Activated T-helper 1 cell treated with Interleukin-2 at 50 U/mL for 16 hours (primary cell): ENCODE results near the gene TRIM29.
"Not testable (repeated sequence)": the region's sequence is repeated elsewhere in the genome, so short reads cannot be mapped to it uniquely, and the experiment has no call there.

Experiments
- DNase-seq: peaks from one replicate; pipeline ENCODE4 v3.0.0-alpha.2; 2020; ENCODE audit warnings: low read depth

TRIM29 gene, protein sequence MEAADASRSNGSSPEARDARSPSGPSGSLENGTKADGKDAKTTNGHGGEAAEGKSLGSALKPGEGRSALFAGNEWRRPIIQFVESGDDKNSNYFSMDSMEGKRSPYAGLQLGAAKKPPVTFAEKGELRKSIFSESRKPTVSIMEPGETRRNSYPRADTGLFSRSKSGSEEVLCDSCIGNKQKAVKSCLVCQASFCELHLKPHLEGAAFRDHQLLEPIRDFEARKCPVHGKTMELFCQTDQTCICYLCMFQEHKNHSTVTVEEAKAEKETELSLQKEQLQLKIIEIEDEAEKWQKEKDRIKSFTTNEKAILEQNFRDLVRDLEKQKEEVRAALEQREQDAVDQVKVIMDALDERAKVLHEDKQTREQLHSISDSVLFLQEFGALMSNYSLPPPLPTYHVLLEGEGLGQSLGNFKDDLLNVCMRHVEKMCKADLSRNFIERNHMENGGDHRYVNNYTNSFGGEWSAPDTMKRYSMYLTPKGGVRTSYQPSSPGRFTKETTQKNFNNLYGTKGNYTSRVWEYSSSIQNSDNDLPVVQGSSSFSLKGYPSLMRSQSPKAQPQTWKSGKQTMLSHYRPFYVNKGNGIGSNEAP

GRCh38 chr11:120137611-120138521, at the start of gene TRIM29:
TSS of gene TRIM29 (minus strand) at chr11:120138113. CDS start at chr11:120138031, 82 bp downstream.
- DNase-seq: no peak

- no peak for DNase-seq
These were observed 49.1 kb upstream of the TRIM29 start for GRCh38 chr11:120186774-120187591.

- DNase-seq: no peak
These were observed 48.5 kb upstream of the TRIM29 start for GRCh38 chr11:120186456-120186773.

DNA sequence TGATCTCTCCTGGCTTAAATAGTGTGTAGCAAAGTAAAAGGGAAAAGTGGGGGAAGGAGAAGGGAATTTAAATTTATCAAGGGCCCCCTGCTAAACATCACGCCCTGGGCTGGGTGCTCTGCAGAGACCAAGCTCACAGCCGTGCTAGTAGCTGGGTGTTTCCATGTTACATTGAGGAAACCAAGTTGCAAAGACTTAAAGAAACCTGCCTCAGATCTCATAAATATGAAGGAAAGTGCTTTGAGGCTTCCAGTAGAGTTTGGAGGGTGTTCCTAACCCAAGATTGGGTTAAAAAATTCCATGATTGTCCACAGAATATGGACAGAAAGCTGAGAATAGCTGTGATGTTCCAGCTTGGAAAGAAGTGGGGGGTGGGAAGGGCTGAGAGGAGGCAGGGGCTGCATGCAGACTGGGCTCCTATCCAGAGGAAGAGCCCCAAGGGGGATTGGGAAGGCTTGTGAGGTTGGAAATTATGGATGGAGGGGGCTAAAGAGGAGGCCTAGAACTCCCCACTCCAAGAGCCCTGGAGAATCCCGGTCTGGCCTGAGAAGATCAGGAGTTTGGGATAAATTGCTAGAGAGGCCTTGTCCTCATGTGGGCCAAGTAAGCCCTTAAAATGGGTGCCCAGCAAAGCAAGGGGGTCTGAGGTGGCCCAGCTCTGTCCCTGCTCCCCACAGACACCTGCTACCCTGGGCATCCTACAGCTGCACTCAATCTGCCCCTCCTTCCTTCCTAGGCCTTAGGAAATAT, 48.0 kb upstream of the TRIM29 start:
- DNase-seq: no peak

DNA sequence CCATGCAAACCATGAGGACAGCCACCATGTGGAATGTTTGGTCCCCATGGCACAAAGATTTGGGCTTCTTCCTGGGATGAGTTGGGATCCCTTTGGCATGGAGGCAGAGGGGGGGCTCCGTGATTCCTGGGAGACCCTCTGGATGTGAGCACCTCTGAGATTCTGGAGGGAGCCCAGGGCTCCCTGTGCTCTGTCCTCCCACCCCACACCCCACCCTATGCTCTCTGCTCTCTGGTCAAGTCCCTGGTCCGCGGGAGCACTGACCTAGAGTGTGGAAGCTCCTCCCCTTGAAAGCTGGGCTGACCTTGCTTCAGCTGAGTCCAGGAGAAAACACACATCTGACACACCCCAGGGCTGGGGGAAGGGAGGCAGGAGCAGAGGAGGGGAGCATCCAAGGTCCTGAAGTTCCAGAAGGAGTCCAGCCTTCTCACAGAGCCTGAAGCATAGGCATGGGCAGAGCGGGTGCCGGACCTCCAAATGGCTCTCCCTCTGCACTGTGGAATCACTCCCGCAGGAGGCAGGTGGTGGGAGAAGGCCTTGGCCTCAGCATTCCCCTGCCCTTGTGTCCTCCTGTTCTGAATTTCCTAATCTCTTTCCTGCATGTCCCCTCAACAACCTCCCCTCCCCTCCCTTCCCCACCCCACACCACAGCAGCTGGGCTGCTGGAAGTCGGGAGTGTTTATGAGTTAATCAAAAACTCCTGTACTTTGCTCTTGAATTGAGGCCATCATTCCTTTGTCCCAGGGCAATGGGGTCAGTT, 47.2 kb upstream of the TRIM29 start:
- DNase-seq: no peak

DNA sequence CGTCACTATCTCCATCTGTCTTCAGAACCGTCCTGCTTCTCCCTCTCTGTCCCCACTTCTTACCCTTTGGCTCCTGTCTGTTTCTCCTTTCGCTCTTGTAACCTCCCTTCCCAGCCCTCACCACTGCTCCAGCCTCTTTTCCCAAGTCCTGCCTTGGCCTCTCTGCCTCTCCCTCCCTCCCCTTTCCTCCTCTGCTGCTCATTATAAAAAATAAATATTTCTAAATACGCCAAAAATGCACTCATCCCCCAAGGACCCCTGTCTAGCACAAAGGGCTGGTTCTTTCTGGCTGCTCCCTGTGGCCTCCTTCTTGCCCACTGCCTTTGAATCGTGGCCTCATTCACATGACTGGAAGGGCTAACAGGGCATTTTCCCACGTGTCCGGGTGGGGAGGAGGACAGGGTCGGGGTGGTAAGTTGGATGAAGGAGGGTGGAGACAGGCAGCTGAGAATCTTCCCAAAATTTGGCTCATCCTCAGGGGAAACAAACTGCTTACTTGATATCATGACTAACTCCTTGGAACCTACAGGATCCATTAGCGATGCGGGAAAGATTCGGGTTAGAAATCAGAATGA, 46.5 kb upstream of the TRIM29 start:
- DNase-seq: no peak

DNA sequence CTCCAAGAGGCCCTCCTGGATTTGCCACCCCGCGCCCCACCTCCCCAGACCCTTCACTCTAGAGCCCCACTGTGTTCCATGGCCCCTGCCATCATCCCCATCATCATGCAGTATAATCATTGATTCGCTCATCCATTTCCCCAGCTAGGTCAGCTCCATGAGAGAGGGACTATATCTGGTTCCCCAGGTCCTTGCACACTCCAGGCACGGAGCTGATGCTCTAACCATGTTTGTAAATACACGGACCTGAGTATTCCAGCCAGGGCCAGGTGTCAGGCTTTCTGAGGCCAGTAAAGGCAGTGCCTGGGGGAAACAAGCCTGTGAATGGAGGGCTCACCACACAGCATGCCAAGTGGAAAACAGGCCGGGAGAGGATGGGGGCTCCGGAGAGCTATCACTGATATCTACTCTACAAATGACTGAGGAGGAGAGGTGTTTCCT, 45.8 kb upstream of the TRIM29 start:
- DNase-seq: no peak

DNA sequence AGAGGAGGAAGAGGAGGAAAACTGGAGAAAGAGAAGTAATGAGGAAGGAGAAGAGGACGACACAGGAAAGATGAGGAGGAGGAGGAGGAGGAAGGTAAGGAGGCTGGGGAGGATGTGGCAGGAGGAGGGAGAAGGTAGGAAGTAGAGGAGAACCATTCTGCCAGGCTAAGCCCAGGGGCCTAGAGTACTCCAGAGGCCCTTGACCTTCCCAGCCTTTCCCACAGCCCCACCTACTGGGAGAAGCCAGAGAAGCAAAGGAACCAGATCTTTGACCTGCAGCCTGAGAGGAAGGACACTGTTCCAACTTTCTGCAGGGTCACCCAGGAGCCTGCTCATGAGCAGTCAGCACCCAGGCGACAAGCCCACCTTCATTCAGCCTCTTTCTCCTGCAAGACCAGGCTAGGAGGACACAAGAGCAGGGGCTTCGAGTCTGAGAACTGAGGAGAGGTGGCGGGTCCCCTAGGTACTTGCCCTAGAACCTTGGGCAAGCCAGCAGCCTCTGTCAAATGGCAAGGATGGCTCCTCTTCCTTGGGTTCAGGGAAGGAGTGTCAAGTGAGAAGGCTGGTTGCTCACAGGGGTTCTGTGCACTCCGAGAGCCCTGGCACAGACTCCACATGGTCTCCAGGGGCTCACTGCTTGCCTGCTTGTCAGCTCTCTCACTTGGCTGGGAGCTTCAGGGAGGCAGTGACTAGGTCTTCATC, 45.0 kb upstream of the TRIM29 start:
- no peak for DNase-seq

DNA sequence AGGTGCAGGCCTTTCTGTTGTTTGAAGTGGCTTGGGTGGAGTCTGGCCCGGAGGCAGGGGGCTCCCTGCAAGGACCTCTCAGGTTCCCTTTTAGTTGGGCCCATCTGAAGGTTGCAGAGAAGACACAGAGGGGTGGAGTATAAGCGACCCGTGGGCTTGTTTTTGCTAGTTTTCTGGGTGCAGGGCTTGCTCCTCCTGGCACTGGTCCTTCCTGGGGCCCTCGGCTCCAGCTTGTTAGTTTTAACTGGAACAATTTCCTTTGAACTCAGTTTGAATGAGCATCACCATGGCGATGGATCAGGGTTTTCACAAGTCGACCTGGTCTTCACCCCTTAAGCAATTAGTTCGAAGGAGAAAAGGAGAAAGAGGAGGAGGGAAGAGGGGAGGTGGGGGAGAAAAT, 44.5 kb upstream of the TRIM29 start:
- DNase-seq: no peak

DNA sequence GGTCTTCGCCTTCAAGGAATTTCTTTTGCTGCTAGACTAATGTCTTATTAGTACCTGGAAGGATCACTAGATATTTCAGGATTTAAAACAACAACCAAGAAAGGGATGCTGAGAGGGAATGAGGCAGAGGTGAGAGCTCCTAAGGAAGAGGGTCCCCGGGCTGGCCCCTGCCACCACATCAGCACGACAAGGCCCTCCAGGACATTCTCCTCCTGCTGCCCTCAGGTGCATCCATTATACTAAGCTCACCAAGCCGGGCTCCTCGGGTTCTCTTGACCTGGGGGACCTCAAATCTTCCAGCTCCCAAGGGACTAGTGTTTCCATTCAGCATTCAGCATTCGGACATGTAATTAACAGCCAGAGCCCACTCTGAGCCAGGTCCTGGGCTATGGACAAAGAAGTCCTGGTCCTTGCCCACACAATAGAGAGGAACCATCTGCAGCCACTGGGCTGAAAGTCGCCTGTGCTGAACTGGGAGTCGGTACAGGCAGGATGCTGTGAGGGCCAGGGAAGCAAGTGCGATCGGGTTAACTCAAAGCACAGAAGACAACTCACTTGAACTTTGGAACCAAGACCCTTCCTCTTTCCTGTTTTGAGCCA, 43.6 kb upstream of the TRIM29 start:
- DNase-seq: no peak

GRCh38 chr11:120180551-120181232, 42.8 kb upstream of the TRIM29 start:
- no peak for DNase-seq

DNA sequence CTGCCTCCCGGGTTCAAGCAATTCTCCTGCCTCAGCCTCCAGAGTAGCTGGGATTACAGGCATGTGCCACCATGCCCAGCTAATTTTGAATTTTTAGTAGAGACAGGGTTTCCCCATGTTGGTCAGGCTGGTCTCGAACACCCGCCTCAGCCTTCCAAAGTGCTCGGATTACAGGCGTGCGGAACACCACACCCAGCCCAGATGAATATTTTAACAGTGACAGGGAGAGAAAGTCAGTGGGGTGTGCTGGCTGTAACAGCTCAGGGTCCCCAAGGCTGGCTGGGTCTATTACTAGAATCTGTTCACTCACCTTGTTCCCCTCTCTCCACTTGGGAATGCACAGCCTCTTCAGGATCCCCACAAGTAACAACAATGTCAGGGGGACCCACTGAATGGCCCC, 42.1 kb upstream of the TRIM29 start:
- DNase-seq: not testable (repeated sequence)

GRCh38 chr11:120179057-120179672, 41.3 kb upstream of the TRIM29 start:
- DNase-seq: no peak

DNA sequence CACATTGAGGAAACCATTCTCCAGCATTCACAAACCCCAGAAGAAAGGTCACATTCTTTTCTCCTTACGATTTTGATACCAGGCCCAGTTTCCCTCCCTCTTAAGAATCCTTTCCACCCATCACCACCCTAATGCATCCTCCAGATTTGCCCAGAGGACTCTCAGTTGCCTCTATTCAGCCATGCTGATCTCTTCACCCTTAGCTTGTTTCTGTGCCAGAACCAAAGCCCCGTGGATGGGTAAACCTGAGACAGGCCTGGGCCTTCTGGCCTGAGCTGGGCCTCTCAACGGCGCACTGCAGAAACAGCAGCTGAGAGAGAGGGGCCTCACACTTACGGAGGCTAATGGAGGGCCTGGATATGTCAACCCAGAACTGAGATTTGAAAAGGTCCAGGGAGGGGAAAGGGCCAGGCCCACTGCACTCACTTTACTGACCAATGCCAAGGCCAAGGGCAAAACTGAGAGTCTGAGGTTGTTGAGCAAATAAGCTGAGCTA, 40.7 kb upstream of the TRIM29 start:
- DNase-seq: no peak

DNA sequence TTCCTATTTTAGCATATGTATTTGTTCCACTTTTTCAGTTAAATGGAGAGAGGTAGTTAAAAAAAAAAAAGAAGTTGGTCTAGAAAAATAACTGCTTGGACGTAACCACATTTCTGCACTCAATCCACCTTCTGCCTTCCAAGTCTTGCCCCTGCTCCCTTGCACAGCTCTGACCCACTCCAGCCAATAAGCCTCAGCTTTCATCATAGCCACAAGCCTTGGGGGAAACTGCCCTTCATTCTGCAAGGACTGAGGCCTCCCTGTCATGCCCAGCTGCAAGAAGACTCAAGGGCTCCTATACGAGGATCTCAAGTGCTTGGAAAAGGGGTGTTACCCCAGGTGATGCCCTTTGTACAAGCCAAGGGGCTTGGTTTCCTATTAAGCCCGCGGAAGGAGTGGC, 37.0 kb upstream of the TRIM29 start:
- DNase-seq: no peak

DNA sequence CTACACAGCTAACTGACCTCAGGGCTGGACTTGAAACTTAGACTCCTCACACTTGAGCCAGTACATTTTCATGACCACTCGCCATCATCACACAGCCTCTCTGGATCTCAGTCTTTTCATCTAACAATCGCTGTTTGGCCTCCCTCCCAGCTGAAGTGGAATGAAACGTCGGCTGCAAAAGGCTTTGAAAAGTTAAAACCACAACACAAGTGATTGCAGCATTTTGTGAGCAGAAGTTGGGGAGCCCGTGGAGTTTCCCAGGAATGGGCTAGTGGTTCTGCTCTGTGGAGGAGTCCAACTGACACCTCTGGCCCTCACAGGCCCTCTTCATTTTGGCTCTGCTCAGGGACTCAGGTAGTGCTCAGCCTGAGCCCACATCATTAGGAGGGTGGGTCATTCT, 35.9 kb upstream of the TRIM29 start:
- DNase-seq: no peak

- DNase-seq: no peak
These were observed 35.2 kb upstream of the TRIM29 start for GRCh38 chr11:120173019-120173705.
